IMR-90 (cell line): ENCODE results near the gene SLC38A1. TPM values are rescaled to one million over a fixed set of nuclear protein-coding genes. Genes with fewer than 3 reads are reported as not detected.

Experiments used
- ATAC-seq: fragments of 200-7000 bp; cut with Tn5 transposase; 2 replicates; pipeline ENCODE4 v1.9.1; 2020; ENCODE audit warnings: low read depth, mild to moderate bottlenecking, moderate library complexity
- BruUV-seq: library from RNA; stranded (reverse); fragments of 400-500 nt; replicated peaks from 2 replicates; lab custom pipeline; 2021; lab: Mats Ljungman, UMichigan
- CTCF ChIA-PET: fragments of 300-600 bp; formaldehyde crosslinking; extraction: SDS; loops from one replicate; lab custom pipeline; 2021; ENCODE audit warnings: antibody characterized with exemption; lab: Yijun Ruan, JAX
- POLR2A ChIA-PET: fragments of 300-600 bp; sonication (Branson Sonifier 250); formaldehyde crosslinking; loops from one replicate; lab custom pipeline; 2022; ENCODE audit warnings: antibody characterized with exemption; ENCODE audit not compliant: unreplicated experiment; lab: Charles Lee
- DNase-seq: peaks from one replicate; pipeline ENCODE4 v3.0.0; 2013
- H2AFZ ChIP-seq: replicated peaks from 2 replicates; pipeline ENCODE3; 2013; ENCODE audit warnings: low read length, mild to moderate bottlenecking; ENCODE audit not compliant: poor library complexity
- H2AK5ac ChIP-seq: 2 replicates; pipeline ENCODE4 v1.6.1; 2013; ENCODE audit warnings: low read depth, low read length, inconsistent platforms
- H2AK9ac ChIP-seq: replicated peaks from 2 replicates; pipeline ENCODE3; 2013; ENCODE audit warnings: mild to moderate bottlenecking, low read depth, low read length, moderate library complexity; ENCODE audit not compliant: poor library complexity
- H2BK120ac ChIP-seq: 2 replicates; pipeline ENCODE4 v1.6.1; 2013; ENCODE audit warnings: low read depth, low read length, inconsistent platforms
- H2BK15ac ChIP-seq: 3 replicates; pipeline ENCODE4 v1.6.1; 2013; ENCODE audit warnings: low read depth, low read length, inconsistent platforms
- H2BK20ac ChIP-seq: 2 replicates; pipeline ENCODE4 v1.6.1; 2013; ENCODE audit warnings: low read depth, mild to moderate bottlenecking, inconsistent platforms, low read length, moderate library complexity
- H2BK5ac ChIP-seq: 2 replicates; pipeline ENCODE4 v1.6.1; 2013; ENCODE audit warnings: mild to moderate bottlenecking, low read depth, low read length, inconsistent platforms; ENCODE audit not compliant: poor library complexity, severe bottlenecking
- H3K14ac ChIP-seq: replicated peaks from 2 replicates; pipeline ENCODE4 v1.6.1; 2013; ENCODE audit warnings: low read depth, low read length, inconsistent platforms
- H3K18ac ChIP-seq: 2 replicates; pipeline ENCODE4 v1.6.1; 2013; ENCODE audit warnings: low read depth, low read length, control low read depth
- H3K23ac ChIP-seq: 2 replicates; pipeline ENCODE4 v1.6.1; 2013; ENCODE audit warnings: low read depth, low read length, inconsistent platforms
- H3K27ac ChIP-seq: 2 replicates; pipeline ENCODE4 v1.5.1; 2013; ENCODE audit warnings: mild to moderate bottlenecking, control low read depth, low read length; ENCODE audit not compliant: insufficient read depth
- H3K27me3 ChIP-seq: 2 replicates; pipeline ENCODE4 v1.6.1; 2013; ENCODE audit warnings: low read length; ENCODE audit not compliant: control insufficient read depth, insufficient read depth
- H3K36me3 ChIP-seq: 2 replicates; pipeline ENCODE4 v1.6.1; 2013; ENCODE audit warnings: low read length, mixed read lengths; ENCODE audit not compliant: control insufficient read depth, insufficient read depth
- H3K4ac ChIP-seq: 2 replicates; pipeline ENCODE4 v1.6.1; 2013; ENCODE audit warnings: low read depth, low read length, inconsistent platforms
- H3K4me1 ChIP-seq: 2 replicates; pipeline ENCODE4 v1.6.1; 2013; ENCODE audit warnings: low read length, mixed read lengths; ENCODE audit not compliant: control insufficient read depth, insufficient read depth
- H3K4me2 ChIP-seq: 2 replicates; pipeline ENCODE4 v1.6.1; 2013; ENCODE audit warnings: low read depth, mild to moderate bottlenecking, control low read depth, low read length, moderate library complexity
- H3K4me3 ChIP-seq: 2 replicates; pipeline ENCODE4 v1.5.1; 2013; ENCODE audit warnings: low read depth, mild to moderate bottlenecking, control low read depth, low read length, moderate library complexity; ENCODE audit not compliant: insufficient read depth
- H3K56ac ChIP-seq: 2 replicates; pipeline ENCODE4 v1.6.1; 2013; ENCODE audit warnings: low read length, inconsistent platforms; ENCODE audit not compliant: insufficient read depth; ENCODE audit errors: extremely low read depth
- H3K79me1 ChIP-seq, 2 experiments: 2 replicates each; pipeline ENCODE4 v1.6.1; 2013; ENCODE audit warnings: low read length in 2 of 2, inconsistent platforms in 1 of 2, low read depth in 1 of 2
- H3K9ac ChIP-seq: 2 replicates; pipeline ENCODE4 v1.6.1; 2013; ENCODE audit warnings: low read depth, low read length, control low read depth
- H3K9me1 ChIP-seq: 2 replicates; pipeline ENCODE4 v1.6.1; 2013; ENCODE audit warnings: low read length, inconsistent platforms; ENCODE audit not compliant: insufficient read depth
- H3K9me3 ChIP-seq: 2 replicates; pipeline ENCODE4 v1.6.1; 2013; ENCODE audit warnings: low read length; ENCODE audit not compliant: control insufficient read depth, insufficient read depth
- H4K20me1 ChIP-seq: 2 replicates; pipeline ENCODE4 v1.6.1; 2013; ENCODE audit warnings: low read length, inconsistent platforms; ENCODE audit not compliant: insufficient read depth
- H4K5ac ChIP-seq: 2 replicates; pipeline ENCODE4 v1.6.1; 2013; ENCODE audit warnings: mild to moderate bottlenecking, low read depth, low read length, control low read depth
- H4K8ac ChIP-seq, 2 experiments: 2 replicates each; pipeline ENCODE4 v1.6.1; 2013; ENCODE audit warnings: low read depth in 2 of 2, low read length in 2 of 2, control low read depth in 1 of 2, inconsistent platforms in 1 of 2
- H4K91ac ChIP-seq: 2 replicates; pipeline ENCODE4 v1.6.1; 2013; ENCODE audit warnings: low read depth, low read length, inconsistent platforms; ENCODE audit not compliant: insufficient read depth
- NFE2L2 ChIP-seq: fragments of 150-350 bp; IDR thresholded peaks from 2 replicates; pipeline ENCODE4 v1.6.1; 2016; ENCODE audit warnings: low read depth, mild to moderate bottlenecking, low read length
- WGBS, 2 experiments: methylation state at CpG; one replicate each; pipeline versions ENCODE4 v1.1.5 to v1.1.7; 2013; ENCODE audit warnings: missing lambda C conversion rate in 2 of 2; ENCODE audit not compliant: insufficient read length in 1 of 2; ENCODE audit errors: extremely low coverage in 2 of 2; 5-methylcytosine and 5-hydroxymethylcytosine counted together
- dilution Hi-C: fragments of 300-500 bp; cut with HindIII; formaldehyde crosslinking; loops from one replicate; pipeline ENCODE4 v1.14.3; 2018; ENCODE audit warnings: low sequenced_read_pairs; ENCODE audit not compliant: unreplicated experiment
- in situ Hi-C: fragments of 300-500 bp; cut with MboI; formaldehyde crosslinking; loops from 3 replicates; pipeline ENCODE4 v1.14.3; 2019; ENCODE audit warnings: low sequenced_read_pairs, inconsistent platforms, mixed read lengths
- intact Hi-C: fragments of 100-400 bp; cut with micrococcal nuclease; formaldehyde crosslinking; loops from 2 replicates; pipeline ENCODE4 v1.10.0; 2022
- polyA plus RNA-seq, 3 experiments: library from polyadenylated mRNA; depleted of rRNA; stranded (reverse); fragments of >200 nt; gene quantifications; 2 replicates each; pipeline ENCODE4 v1.2.3, GENCODE V29; 2012; ENCODE audit warnings: low replicate concordance in 1 of 3
- total RNA-seq: library from RNA; depleted of rRNA; stranded (reverse); fragments of >200 nt; gene quantifications from 2 replicates; pipeline ENCODE4 v1.2.3, GENCODE V29; 2012

The SLC38A1 gene
- total and polyA plus RNA-seq, 2 of the 4 experiments (the other 2 are of a cell fraction) = 22.8 to 61.5 TPM

- WGBS, 2 experiments = no CpG with 5 or more reads among the region's 2 CpGs
- H3K36me3 ChIP-seq = peaks cover 2% of the 10 kb centered on the region; the same call in 1 of the 2 replicates
- dilution Hi-C loops = no loop called here
- no peak for TF ChIP-seq NFE2L2
- H2AK9ac ChIP-seq = peak overlapping the region; percentile 43
- H3K4me2 ChIP-seq = peak overlapping the region; percentile 91
- no peak for DNase-seq
- peaks cover 16 to 72% of the 10 kb centered on the region in 2 experiments for H3K79me1 ChIP-seq
- peak overlapping the region; percentile 92 for H4K5ac ChIP-seq
- peaks cover 75% of the 10 kb centered on the region for H4K20me1 ChIP-seq
- ATAC-seq = no peak
- H3K23ac ChIP-seq = peak overlapping the region; percentile 96
- peaks cover 25% of the 10 kb centered on the region for H3K9me1 ChIP-seq
- peak overlapping the region; percentile 76 for H3K9ac ChIP-seq
- peak overlapping the region; percentile 67; the same call in 2 of the 3 replicates for H2BK15ac ChIP-seq
- H3K4me1 ChIP-seq = peaks cover 28% of the 10 kb centered on the region
- H3K4ac ChIP-seq = peak overlapping the region; percentile 90
- peak overlapping the region; percentile 98 for H3K27ac ChIP-seq
- no peaks in the 10 kb centered on the region for H3K9me3 ChIP-seq
- ChIA-PET CTCF (no interaction called here), POLR2A (no interaction called here)
- H2AFZ ChIP-seq = no peak overlapping the region
- peak overlapping the region; percentile 24 to 82 for H4K8ac ChIP-seq
- H3K14ac ChIP-seq = peak overlapping the region; percentile 86
- H3K27me3 ChIP-seq = no peaks in the 10 kb centered on the region
- H2AK5ac ChIP-seq = peak overlapping the region; percentile 92
- in situ Hi-C loops = no loop called here
- peak overlapping the region; percentile 97 for H3K18ac ChIP-seq
- peak overlapping the region; percentile 91 for H2BK120ac ChIP-seq
- peak overlapping the region; percentile 2; the same call in 1 of the 2 replicates for H3K4me3 ChIP-seq
- intact Hi-C loops = loop anchor here (5.0 to 10.0 kb wide), 3 partner anchors 39 to 674 kb away; no protein-coding TSS in a partner anchor
- peak overlapping the region; percentile 98 for H2BK5ac ChIP-seq
- H3K56ac ChIP-seq = peak overlapping the region; percentile 90
- H4K91ac ChIP-seq = peak overlapping the region; percentile 89
- peak overlapping the region; percentile 65 for H2BK20ac ChIP-seq
- BruUV-seq = no TSS peak
Measured at GRCh38 chr12:46260913-46261476, 7.8 kb downstream of the SLC38A1 start.
